Hepatocyte (in vitro differentiated cells): ENCODE measurements around the gene BAZ1B.
"Not testable (repeated sequence)": the region's sequence is repeated elsewhere in the genome, so short reads cannot be mapped to it uniquely, and the experiment has no call there.

Experiments used
- EZH2 ChIP-seq: fragments of 200-600 bp; sonication (generic); IDR thresholded peaks from 2 replicates; pipeline ENCODE4 v1.6.1; 2016; ENCODE audit warnings: antibody characterized with exemption, mild to moderate bottlenecking, borderline replicate concordance
- EZH2phosphoT487 ChIP-seq: fragments of 200-600 bp; sonication (generic); IDR thresholded peaks from one replicate; pipeline ENCODE4 v1.6.1; 2018; ENCODE audit warnings: antibody characterized with exemption, mild to moderate bottlenecking, low read depth, moderate library complexity; ENCODE audit not compliant: unreplicated experiment, severe bottlenecking
- TF ChIP-seq, protein P1 (sequence below): fragments of 200-600 bp; sonication (generic); IDR thresholded peaks from 2 replicates; pipeline ENCODE4 v1.5.1; 2016; ENCODE audit warnings: antibody characterized with exemption, mild to moderate bottlenecking; ENCODE audit not compliant: poor library complexity

DNA sequence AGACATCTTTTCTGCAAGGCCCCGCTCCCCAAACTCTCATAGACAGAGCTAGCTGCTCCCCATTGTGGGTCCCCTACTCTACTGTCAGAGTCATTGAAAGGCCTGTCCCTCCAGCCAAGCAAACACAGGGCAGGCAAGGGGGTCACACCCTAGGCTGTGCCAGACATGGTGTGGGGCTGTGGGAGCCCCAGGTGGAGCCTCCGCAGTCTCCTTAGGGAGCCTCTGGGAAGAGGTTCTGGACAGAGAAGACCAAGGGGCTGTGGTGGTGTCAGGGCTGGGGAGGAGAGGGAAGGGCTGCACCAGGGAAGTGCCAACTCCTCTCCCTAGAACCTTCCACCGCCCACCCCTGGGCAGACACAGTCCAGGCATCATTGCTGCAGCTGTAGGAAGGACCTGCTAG lies 117.2 kb downstream of the BAZ1B start:
- TF ChIP-seq, protein P1, sequence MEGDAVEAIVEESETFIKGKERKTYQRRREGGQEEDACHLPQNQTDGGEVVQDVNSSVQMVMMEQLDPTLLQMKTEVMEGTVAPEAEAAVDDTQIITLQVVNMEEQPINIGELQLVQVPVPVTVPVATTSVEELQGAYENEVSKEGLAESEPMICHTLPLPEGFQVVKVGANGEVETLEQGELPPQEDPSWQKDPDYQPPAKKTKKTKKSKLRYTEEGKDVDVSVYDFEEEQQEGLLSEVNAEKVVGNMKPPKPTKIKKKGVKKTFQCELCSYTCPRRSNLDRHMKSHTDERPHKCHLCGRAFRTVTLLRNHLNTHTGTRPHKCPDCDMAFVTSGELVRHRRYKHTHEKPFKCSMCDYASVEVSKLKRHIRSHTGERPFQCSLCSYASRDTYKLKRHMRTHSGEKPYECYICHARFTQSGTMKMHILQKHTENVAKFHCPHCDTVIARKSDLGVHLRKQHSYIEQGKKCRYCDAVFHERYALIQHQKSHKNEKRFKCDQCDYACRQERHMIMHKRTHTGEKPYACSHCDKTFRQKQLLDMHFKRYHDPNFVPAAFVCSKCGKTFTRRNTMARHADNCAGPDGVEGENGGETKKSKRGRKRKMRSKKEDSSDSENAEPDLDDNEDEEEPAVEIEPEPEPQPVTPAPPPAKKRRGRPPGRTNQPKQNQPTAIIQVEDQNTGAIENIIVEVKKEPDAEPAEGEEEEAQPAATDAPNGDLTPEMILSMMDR: not testable (repeated sequence)
- TF ChIP-seq EZH2phosphoT487, EZH2: not testable (repeated sequence)
